ENCODE measurements around the gene GANAB.

- TF ChIP-seq EZH2 (IDR thresholded peaks at IDR 0.05; ENCODE audit: insufficient read depth, low read length) (no peak), CTCF (IDR thresholded peaks at IDR 0.05; ENCODE audit: insufficient read depth, low read depth, low read length) (no peak)
Measured at GRCh38 chr11:62614275-62614674, 32.1 kb downstream of the GANAB start.
